GM12878 (cell line): ENCODE results near the gene XRN2. TPM values are rescaled to one million over a fixed set of nuclear protein-coding genes. Genes with fewer than 3 reads are reported as not detected.
A peak's percentile ranks its signal among the peaks of the same experiment; 100 is the strongest.

Experiments
- ATAC-seq: fragments of 200-7000 bp; cut with Tn5 transposase; 3 replicates; pipeline ENCODE4 v1.9.1; 2020; ENCODE audit warnings: mild to moderate bottlenecking, moderate library complexity
- BruUV-seq: library from RNA; stranded (reverse); fragments of 400-500 nt; replicated peaks from 2 replicates; lab custom pipeline; 2021; lab: Mats Ljungman, UMichigan
- CTCF ChIA-PET: fragments of 300-600 bp; sonication (Branson Sonifier 250); formaldehyde crosslinking; extraction: SDS; loops from one replicate; lab custom pipeline; 2021; ENCODE audit warnings: inconsistent platforms; lab: Yijun Ruan, JAX
- POLR2A ChIA-PET: fragments of 350-600 bp; formaldehyde crosslinking; extraction: SDS; loops from one replicate; lab custom pipeline; 2021; ENCODE audit warnings: inconsistent platforms; lab: Charles Lee
- RAD21 ChIA-PET: fragments of 300-600 bp; sonication (Branson Sonifier 250); formaldehyde crosslinking; loops from one replicate; lab custom pipeline; 2023; ENCODE audit warnings: antibody characterized with exemption; ENCODE audit not compliant: unreplicated experiment; lab: Charles Lee
- SMC1A ChIA-PET: fragments of 300-600 bp; sonication (Branson Sonifier 250); formaldehyde crosslinking; loops from one replicate; lab custom pipeline; 2023; ENCODE audit not compliant: unreplicated experiment, uncharacterized antibody; lab: Charles Lee
- DNase-seq: peaks from one replicate; pipeline ENCODE4 v3.0.0-alpha.2; 2011; ENCODE audit warnings: low read depth, low spot score
- FAIRE-seq: peaks from 3 replicates; lab custom pipeline; 2011; peaks lifted over from hg19 to GRCh38; lab: Jason Lieb, UNC
- H2AFZ ChIP-seq: 2 replicates; pipeline ENCODE4 v1.6.0; 2011; ENCODE audit warnings: low read depth, low read length, control low read depth; ENCODE audit not compliant: control insufficient read depth
- H3K27ac ChIP-seq: 2 replicates; pipeline ENCODE4 v1.5.1; 2011; ENCODE audit warnings: control low read depth; ENCODE audit not compliant: control insufficient read depth, insufficient read depth
- H3K27me3 ChIP-seq, 2 experiments: replicated peaks in 1 of 2; 2 replicates each; pipeline versions ENCODE4 v1.6.0 to v1.6.1; 2011; ENCODE audit warnings: low read length in 1 of 2; ENCODE audit not compliant: control insufficient read depth in 2 of 2, insufficient read depth in 2 of 2
- H3K36me3 ChIP-seq, 2 experiments: 2 replicates each; pipeline ENCODE4 v1.5.1; 2011; ENCODE audit warnings: low read length in 1 of 2; ENCODE audit not compliant: control insufficient read depth in 2 of 2, insufficient read depth in 2 of 2
- H3K4me1 ChIP-seq: 2 replicates; pipeline ENCODE4 v1.6.1; 2011; ENCODE audit warnings: mild to moderate bottlenecking, low read length, moderate library complexity, mixed read lengths; ENCODE audit not compliant: control insufficient read depth, insufficient read depth
- H3K4me2 ChIP-seq: 2 replicates; pipeline ENCODE4 v1.6.0; 2011; ENCODE audit warnings: control low read depth; ENCODE audit not compliant: control insufficient read depth, insufficient read depth
- H3K4me3 ChIP-seq: fragments of 200-600 bp; sonication (generic); 2 replicates; pipeline ENCODE4 v1.5.1; 2016
- H3K79me2 ChIP-seq: 2 replicates; pipeline ENCODE4 v1.6.0; 2011; ENCODE audit warnings: low read length; ENCODE audit not compliant: control insufficient read depth, insufficient read depth
- H3K9ac ChIP-seq: 2 replicates; pipeline ENCODE4 v1.8.0; 2011; ENCODE audit warnings: low read length, control low read depth, mixed read lengths; ENCODE audit not compliant: control insufficient read depth, insufficient read depth
- H3K9me3 ChIP-seq: replicated peaks from 3 replicates; pipeline ENCODE4 v1.5.1; 2011; ENCODE audit warnings: mild to moderate bottlenecking, low read length; ENCODE audit not compliant: control insufficient read depth, insufficient read depth
- H4K20me1 ChIP-seq: 2 replicates; pipeline ENCODE4 v1.6.0; 2011; ENCODE audit not compliant: control insufficient read depth, insufficient read depth
- BRCA1 ChIP-seq: IDR thresholded peaks from 2 replicates; pipeline ENCODE4 v1.6.1; 2011; ENCODE audit warnings: low read depth, low read length, improper control_type of control experiment
- CBFB ChIP-seq: IDR thresholded peaks from 2 replicates; pipeline ENCODE4 v1.6.1; 2016; ENCODE audit warnings: antibody characterized with exemption, low read depth
- CREB1 ChIP-seq: IDR thresholded peaks from 2 replicates; pipeline ENCODE4 v1.6.1; 2012; ENCODE audit warnings: low read depth, mild to moderate bottlenecking, inconsistent platforms
- CTCF ChIP-seq, 3 experiments: IDR thresholded peaks in 2 of 3; conservative IDR thresholded peaks in 1 of 3; 2 replicates each; pipeline ENCODE4 v1.5.1; 2011; ENCODE audit warnings: low read depth in 3 of 3, low read length in 3 of 3, mild to moderate bottlenecking in 3 of 3, control low read depth in 2 of 3, moderate library complexity in 2 of 3, inconsistent platforms in 1 of 3, mixed read lengths in 1 of 3; ENCODE audit not compliant: control insufficient read depth in 2 of 3, insufficient read depth in 1 of 3; ENCODE audit errors: extremely low read depth in 1 of 3
- E2F8 ChIP-seq: fragments of 450-650 bp; IDR thresholded peaks from 2 replicates; pipeline ENCODE4 v1.6.1; 2018; ENCODE audit warnings: mild to moderate bottlenecking, low read depth, moderate library complexity; ENCODE audit not compliant: partially characterized antibody
- JUNB ChIP-seq: IDR thresholded peaks from 2 replicates; pipeline ENCODE4 v1.6.1; 2016; ENCODE audit warnings: antibody characterized with exemption, mild to moderate bottlenecking
- MEF2A ChIP-seq: IDR thresholded peaks from 2 replicates; pipeline ENCODE4 v1.6.1; 2011; ENCODE audit warnings: low read depth, mild to moderate bottlenecking, low read length, moderate library complexity; ENCODE audit not compliant: insufficient read depth
- RB1 ChIP-seq: fragments of 450-650 bp; formaldehyde crosslinking; IDR thresholded peaks from 2 replicates; pipeline ENCODE4 v1.6.1; 2017; ENCODE audit warnings: mild to moderate bottlenecking, borderline replicate concordance
- RFX5 ChIP-seq: IDR thresholded peaks from 2 replicates; pipeline ENCODE4 v1.6.1; 2011; ENCODE audit warnings: low read depth, low read length, improper control_type of control experiment
- SMAD5 ChIP-seq: IDR thresholded peaks from 2 replicates; pipeline ENCODE4 v1.6.1; 2016; ENCODE audit warnings: antibody characterized with exemption, low read depth
- SRF ChIP-seq, 2 experiments: IDR thresholded peaks; 2 replicates each; pipeline ENCODE4 v1.6.1; 2011; ENCODE audit warnings: low read depth in 2 of 2, low read length in 2 of 2, mild to moderate bottlenecking in 1 of 2, moderate library complexity in 1 of 2
- SUZ12 ChIP-seq: fragments of 200-600 bp; sonication (generic); IDR thresholded peaks from one replicate; pipeline ENCODE4 v1.6.1; 2018; ENCODE audit warnings: antibody characterized with exemption, mild to moderate bottlenecking; ENCODE audit not compliant: unreplicated experiment
- TAF1 ChIP-seq: IDR thresholded peaks from 2 replicates; pipeline ENCODE4 v1.6.1; 2011; ENCODE audit warnings: mild to moderate bottlenecking, low read depth, low read length, borderline replicate concordance
- ZBTB33 ChIP-seq: fragments of 450-650 bp; IDR thresholded peaks from 2 replicates; pipeline ENCODE4 v1.6.1; 2017; ENCODE audit warnings: mild to moderate bottlenecking
- WGBS: methylation state at CpG from one replicate; pipeline ENCODE4 v1.1.6; 2016; ENCODE audit warnings: low lambda C conversion rate; ENCODE audit not compliant: insufficient replicate concordance, insufficient coverage; ENCODE audit errors: missing lambda C conversion rate; 5-methylcytosine and 5-hydroxymethylcytosine counted together
- in situ Hi-C: fragments of 300-500 bp; cut with MboI; formaldehyde crosslinking; loops from 9 replicates; pipeline ENCODE4 v1.14.3; 2018; ENCODE audit warnings: mixed read lengths
- intact Hi-C: fragments of 100-400 bp; cut with micrococcal nuclease; formaldehyde crosslinking; loops from one replicate; pipeline ENCODE4 v1.14.2; 2022; ENCODE audit not compliant: unreplicated experiment
- polyA plus RNA-seq, 11 experiments: library from polyadenylated mRNA; depleted of rRNA in 4 of 11; unstranded in 6 of 11; stranded (reverse) in 5 of 11; fragments of >200 nt; fragmentation: Nextera tagmentation in 4 of 11; fragmentation: Illumina TruSeq in 1 of 11; extraction: Ambion mirVana in 4 of 11; extraction: Trizol in 1 of 11; gene quantifications; 1 replicate in 1 of 11; 2 replicates in 10 of 11; pipeline versions ENCODE4 v1.2.1 to v1.2.3, GENCODE V29; 2011 to 2016; ENCODE audit warnings: inconsistent platforms in 2 of 11, missing spikeins in 2 of 11, low read depth in 1 of 11
- total RNA-seq, 4 experiments: library from RNA; depleted of rRNA in 3 of 4; stranded (reverse); fragments of >200 nt in 3 of 4; fragmentation: Illumina TruSeq in 1 of 4; extraction: Trizol in 1 of 4; gene quantifications; 2 replicates each; pipeline versions ENCODE4 v1.2.1 to v1.2.3, GENCODE V29; 2013 to 2021

Gene XRN2
- total and polyA plus RNA-seq, 10 of the 15 experiments (the other 5 are each of a cell fraction or from before 2014, with no cell fraction given) = 59.7 to 97.8 (median 75.6) TPM

- TF ChIP-seq CTCF (IDR thresholded peaks at IDR 0.05 in 2 of 3, conservative IDR thresholded peaks at IDR 0.05 in 1 of 3; ENCODE audit: control insufficient read depth in 2 of 3, extremely low read depth in 1 of 3, insufficient read depth in 1 of 3, low read depth in 3 of 3, low read length in 3 of 3) = no peak
- no peak for TF ChIP-seq RB1
- TF ChIP-seq MEF2A = no peak
These were observed 43.8 kb upstream of the XRN2 start (continued) for GRCh38 chr20:21259346-21259745.

- H3K9me3 ChIP-seq = peaks cover 2% of the 10 kb centered on the region; the same call in 1 of the 3 replicates
- H3K27ac ChIP-seq = no peak overlapping the region
- H3K79me2 ChIP-seq = no peaks in the 10 kb centered on the region
- no peak overlapping the region for H3K4me2 ChIP-seq
- no peak overlapping the region for H2AFZ ChIP-seq
- DNase-seq (no peak), FAIRE-seq (no peak), ATAC-seq (no peak)
- ChIA-PET CTCF (no interaction called here), SMC1A (no interaction called here), POLR2A (no interaction called here), RAD21 (no interaction called here)
- H3K9ac ChIP-seq = no peak overlapping the region
- H3K4me1 ChIP-seq = 0 out of 2 replicates have a peak, but pooled peaks cover 3% of the 10 kb centered on the region
- H4K20me1 ChIP-seq = no peaks in the 10 kb centered on the region
- TF ChIP-seq RFX5 = peak; percentile 79; the same call in 1 of the 2 replicates
- no peak for TF ChIP-seq ZBTB33
- TF ChIP-seq SMAD5 = no peak
- TF ChIP-seq BRCA1 = no peak
- TF ChIP-seq JUNB = no peak
- no peak for TF ChIP-seq CBFB
- no peak for TF ChIP-seq SRF (IDR thresholded peaks at IDR 0.05; ENCODE audit: low read depth in 2 of 2, low read length in 2 of 2)
- no peak for TF ChIP-seq MEF2A
- TF ChIP-seq CREB1 = 0 out of 2 replicates have a peak, but pooled peaks have one; percentile 22
- TF ChIP-seq E2F8 = no peak
- TF ChIP-seq SUZ12 = no peak
- TF ChIP-seq TAF1 = no peak
- in situ Hi-C loops = no loop called here
- BruUV-seq = no TSS peak
- H3K27me3 ChIP-seq = no peaks in the 10 kb centered on the region; a peak in 1 of 4 replicates
- intact Hi-C loops = no loop called here
- no peaks in the 10 kb centered on the region for H3K36me3 ChIP-seq
- 60% methylated on average over 2 of the region's 2 CpGs for WGBS
- H3K4me3 ChIP-seq = no peak overlapping the region
These were observed 40.3 kb upstream of the XRN2 start for GRCh38 chr20:21262812-21263211.
